ENCODE measurements around the gene PLEKHM1.

DNA sequence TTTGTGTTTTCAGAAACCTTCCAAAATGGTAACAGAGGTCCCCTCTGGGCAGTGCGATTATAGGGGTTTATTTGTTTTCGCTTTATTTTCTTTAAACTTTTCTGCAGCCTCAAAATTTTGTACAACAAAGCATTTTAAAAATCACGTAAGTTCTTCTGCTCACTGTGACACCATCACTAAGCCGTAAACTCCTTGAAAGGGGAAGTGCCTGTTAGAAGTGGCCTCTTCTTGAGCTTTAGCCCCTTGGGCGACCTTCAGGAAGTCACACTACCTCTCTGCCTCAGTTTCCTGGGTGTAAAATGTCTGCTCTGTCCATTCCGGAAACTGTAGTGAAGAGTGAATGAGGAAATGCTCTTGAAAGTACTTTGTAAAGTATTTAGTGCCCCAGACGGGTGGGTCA is 84.4 kb downstream of the PLEKHM1 start:
- no peak for TF ChIP-seq ZC3H10 (CRISPR knock-in tag; IDR thresholded peaks at IDR 0.05)
- TF ChIP-seq, protein P1, sequence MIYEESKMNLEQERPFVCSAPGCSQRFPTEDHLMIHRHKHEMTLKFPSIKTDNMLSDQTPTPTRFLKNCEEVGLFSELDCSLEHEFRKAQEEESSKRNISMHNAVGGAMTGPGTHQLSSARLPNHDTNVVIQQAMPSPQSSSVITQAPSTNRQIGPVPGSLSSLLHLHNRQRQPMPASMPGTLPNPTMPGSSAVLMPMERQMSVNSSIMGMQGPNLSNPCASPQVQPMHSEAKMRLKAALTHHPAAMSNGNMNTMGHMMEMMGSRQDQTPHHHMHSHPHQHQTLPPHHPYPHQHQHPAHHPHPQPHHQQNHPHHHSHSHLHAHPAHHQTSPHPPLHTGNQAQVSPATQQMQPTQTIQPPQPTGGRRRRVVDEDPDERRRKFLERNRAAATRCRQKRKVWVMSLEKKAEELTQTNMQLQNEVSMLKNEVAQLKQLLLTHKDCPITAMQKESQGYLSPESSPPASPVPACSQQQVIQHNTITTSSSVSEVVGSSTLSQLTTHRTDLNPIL (CRISPR knock-in tag; IDR thresholded peaks at IDR 0.05; ENCODE audit: low read depth) = no peak
